GM12864 (cell line): ENCODE results near the gene NTN3.
"Not testable (repeated sequence)": the region's sequence is repeated elsewhere in the genome, so short reads cannot be mapped to it uniquely, and the experiment has no call there.

ENCODE experiments used
- DNase-seq: peaks from one replicate; pipeline ENCODE4 v3.0.0-alpha.2; 2011; ENCODE audit warnings: low read depth
- H3K4me3 ChIP-seq: 2 replicates; pipeline ENCODE4 v1.5.1; 2011; ENCODE audit warnings: mild to moderate bottlenecking, low read depth, low read length, control low read depth
- TF ChIP-seq, protein P1 (sequence below): IDR thresholded peaks from 2 replicates; pipeline ENCODE4 v1.5.1; 2011; ENCODE audit warnings: low read depth, mild to moderate bottlenecking, moderate library complexity, low read length, control low read depth, inconsistent platforms; ENCODE audit errors: missing control alignments

NTN3 gene

DNA sequence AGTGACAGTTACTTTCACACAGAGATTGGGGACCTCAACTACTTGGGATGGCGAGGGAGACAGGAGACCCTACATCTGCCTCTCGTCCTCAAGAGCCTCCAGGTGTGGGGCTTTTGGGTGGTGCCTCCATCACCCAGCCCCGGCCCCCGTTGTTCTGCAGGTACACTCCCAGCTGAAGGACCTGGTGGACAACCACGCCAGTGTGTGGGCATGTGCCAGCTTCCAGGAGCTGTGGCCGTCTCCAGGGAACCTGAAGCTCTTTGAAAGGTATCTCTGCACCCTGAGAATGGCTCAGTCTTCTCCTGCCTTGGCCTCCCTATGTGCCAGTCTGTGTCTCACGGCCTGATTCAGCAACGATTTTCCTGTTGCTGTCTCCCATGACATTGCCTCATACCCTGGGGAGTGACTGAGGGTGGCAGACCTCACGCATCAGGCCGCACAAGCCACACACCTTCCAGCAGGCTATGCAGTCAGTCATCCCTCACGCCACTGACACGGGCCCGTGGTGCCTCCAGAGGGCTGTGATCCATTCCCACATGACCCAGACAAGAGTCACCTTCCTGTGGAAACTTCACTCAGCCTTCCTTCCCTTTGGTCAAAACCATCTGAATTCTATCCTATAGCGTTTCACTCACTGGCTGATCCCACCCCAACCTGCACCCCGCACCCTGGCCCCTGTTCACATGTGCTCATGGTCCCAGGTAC, 38.1 kb upstream of the NTN3 start:
- TF ChIP-seq, protein P1, sequence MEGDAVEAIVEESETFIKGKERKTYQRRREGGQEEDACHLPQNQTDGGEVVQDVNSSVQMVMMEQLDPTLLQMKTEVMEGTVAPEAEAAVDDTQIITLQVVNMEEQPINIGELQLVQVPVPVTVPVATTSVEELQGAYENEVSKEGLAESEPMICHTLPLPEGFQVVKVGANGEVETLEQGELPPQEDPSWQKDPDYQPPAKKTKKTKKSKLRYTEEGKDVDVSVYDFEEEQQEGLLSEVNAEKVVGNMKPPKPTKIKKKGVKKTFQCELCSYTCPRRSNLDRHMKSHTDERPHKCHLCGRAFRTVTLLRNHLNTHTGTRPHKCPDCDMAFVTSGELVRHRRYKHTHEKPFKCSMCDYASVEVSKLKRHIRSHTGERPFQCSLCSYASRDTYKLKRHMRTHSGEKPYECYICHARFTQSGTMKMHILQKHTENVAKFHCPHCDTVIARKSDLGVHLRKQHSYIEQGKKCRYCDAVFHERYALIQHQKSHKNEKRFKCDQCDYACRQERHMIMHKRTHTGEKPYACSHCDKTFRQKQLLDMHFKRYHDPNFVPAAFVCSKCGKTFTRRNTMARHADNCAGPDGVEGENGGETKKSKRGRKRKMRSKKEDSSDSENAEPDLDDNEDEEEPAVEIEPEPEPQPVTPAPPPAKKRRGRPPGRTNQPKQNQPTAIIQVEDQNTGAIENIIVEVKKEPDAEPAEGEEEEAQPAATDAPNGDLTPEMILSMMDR: no peak
- no peak for DNase-seq
- no peak overlapping the region for H3K4me3 ChIP-seq

DNA sequence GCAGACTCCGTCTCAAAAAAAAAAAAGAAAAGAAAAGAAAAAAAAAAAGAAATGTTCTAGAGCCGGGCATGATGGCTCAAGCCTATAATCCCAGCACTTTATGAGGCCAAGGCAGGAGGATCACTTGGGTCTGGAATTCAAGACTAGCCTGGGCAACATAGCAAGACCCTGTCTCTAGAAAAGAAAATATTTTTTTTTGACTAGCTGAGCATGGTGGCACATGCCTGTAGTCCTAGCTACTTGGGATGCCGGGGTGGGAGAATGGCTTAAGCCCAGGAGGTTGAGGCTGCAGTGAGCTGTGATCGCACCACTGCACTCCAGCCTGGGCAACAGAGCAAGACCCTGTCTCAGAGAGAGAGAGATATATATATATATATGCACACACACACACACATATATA, 35.9 kb upstream of the NTN3 start:
- not testable (repeated sequence) for H3K4me3 ChIP-seq, DNase-seq

DNA sequence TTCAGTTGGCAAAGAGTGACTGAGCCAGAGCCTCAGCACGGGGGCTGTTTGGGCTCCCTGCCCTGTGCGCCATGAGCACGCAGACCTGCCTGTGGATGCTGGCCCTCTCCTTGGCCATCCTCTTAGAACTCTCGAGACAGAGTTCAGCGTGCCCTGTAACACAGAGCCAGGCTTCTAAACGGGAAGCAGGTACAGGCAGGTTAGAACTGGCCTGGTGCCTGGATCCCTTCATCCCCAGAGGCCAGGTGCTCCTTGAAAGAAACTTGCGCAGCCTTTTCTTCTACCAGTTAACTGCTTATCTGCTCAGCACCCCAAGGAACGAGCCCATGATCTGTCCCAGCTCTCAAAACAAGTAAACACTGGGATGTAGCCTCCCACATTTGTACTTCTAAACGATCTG, 35.0 kb upstream of the NTN3 start:
- TF ChIP-seq, protein P1: no peak
- DNase-seq: no peak
- H3K4me3 ChIP-seq: no peak overlapping the region

DNA sequence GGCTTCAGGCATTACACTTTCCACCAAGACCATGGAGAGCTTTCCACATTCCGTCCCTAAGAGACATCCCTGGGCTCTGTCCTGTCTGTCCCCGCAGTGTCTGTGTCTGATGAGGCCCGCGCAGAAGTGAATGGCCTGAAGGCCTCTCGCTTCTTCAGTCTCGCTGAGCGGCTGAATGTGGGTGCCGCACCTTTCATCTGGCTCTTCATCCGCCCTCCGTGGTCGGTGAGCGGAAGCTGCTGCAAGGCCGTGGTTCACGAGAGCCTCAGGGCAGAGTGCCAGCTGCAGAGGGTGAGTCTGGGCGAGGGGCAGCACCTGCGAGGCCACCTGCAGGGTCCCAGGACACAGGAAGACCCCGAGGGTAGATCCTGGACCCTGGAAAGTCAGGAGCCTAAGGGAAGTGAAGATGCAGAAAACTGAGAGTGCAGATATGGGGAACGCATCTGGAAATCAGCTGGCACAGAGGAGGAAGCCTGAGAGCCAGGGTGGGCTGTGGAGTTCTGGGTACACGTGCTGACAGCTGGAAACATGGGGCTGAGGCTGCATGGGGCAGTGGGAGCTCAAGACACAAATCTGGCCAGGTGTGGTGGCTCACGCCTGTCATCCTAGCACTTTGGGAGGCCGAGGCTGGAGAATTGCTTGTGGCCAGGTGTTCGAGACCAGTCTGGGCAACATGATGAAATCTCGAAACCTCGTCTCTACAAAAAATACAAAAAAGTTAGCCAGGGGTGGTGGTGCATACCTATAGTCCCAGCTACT, 33.9 kb upstream of the NTN3 start:
- no peak overlapping the region for H3K4me3 ChIP-seq
- TF ChIP-seq, protein P1: no peak
- no peak for DNase-seq

DNA sequence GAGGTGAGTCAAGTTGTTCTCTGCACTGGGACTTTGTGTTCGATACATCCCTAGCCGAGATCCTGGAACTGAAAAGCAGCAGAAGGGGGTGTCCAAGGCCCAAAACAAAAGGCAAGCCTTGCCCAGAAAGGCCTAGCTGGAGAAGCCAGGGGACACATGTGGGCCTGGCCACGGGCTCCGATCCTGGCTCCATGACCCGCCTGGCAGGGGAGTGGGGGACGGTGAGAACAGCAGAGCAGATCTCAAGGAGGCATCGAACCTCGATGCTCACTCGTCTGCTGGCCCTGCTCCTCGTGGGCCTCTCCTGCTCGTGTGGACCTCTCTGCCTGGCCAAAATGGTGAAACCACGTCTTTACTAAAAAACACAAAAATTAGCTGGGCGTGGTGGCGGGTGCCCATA, 33.0 kb upstream of the NTN3 start:
- TF ChIP-seq, protein P1: no peak

DNA sequence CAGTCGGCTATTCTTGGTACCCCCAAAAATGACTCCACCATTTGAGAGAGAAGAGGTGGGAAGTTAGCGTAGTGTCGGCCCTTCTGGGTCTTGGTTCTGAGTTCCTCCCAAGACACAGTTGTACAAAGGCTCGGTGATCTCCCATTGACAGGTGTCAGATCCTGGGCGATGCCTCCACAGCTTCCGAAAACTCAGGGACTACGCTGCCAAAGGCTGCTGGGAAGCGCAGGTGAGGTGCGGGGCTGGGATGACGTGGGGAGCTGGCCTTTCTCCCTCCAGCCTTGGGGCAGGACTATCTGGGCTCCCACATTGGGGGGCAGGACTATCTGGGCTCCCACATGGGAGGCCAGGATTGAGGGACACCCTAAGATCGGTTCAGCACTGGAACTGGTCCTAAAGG, 31.5 kb upstream of the NTN3 start:
- TF ChIP-seq, protein P1: no peak
- no peak overlapping the region for H3K4me3 ChIP-seq
- no peak for DNase-seq

More for the DNA sequence above, 33.0 kb upstream of the NTN3 start:
- no peak overlapping the region for H3K4me3 ChIP-seq
- DNase-seq: no peak

DNA sequence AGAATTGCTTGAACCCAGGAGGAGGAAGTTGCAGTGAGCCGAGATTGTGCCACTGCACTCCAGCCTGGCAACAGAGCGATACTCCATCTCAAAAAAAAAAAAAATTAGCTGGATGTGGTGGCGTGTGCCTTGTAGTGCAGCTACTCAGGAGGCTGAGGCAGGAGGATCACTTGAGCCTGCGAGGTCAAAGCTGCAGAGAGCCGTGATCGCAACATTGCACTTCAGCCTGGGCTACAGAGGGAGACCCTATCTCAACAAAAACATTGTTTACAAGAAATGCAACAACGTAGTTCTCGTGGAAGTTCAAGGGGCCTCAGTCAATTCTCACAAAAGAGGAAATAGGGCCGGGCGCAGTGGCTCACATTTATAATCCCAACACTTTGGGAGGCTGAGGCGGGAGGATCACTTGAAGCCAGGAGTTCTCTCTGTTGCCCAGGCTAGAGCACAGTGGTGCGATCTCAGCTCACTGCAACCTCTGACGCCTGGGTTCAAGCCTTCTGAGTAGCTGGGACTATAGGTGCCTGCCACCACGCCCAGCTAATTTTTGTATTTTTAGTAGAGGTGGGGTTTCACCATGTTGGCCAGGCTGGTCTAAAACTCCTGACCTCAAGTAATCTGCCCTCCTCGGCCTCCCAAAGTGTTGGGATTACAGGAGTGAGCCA, 29.8 kb upstream of the NTN3 start:
- not testable (repeated sequence) for DNase-seq, H3K4me3 ChIP-seq

DNA sequence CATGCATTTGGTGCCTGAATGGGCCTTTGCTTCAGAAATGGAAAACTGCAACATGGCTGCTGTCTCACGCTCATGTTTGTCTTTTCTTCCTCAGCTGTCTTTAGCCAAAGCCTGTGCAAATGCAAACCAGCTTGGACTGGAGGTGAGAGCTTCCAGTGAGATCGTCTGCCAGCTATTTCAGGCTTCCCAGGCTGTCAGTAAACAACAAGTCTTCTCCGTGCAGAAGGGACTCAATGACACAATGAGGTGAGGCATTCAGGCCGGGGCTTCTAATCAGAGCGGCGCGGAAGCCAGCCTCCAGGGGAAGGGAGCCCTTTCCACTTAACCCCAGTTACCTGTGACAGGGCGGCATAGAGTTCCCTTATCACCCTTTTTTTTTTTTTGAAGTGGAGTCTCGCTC, 27.5 kb upstream of the NTN3 start:
- no peak overlapping the region for H3K4me3 ChIP-seq

More for the DNA sequence above, 27.5 kb upstream of the NTN3 start:
- TF ChIP-seq, protein P1: no peak
- DNase-seq: no peak
